ENCODE measurements around the gene ETV5.

DNA sequence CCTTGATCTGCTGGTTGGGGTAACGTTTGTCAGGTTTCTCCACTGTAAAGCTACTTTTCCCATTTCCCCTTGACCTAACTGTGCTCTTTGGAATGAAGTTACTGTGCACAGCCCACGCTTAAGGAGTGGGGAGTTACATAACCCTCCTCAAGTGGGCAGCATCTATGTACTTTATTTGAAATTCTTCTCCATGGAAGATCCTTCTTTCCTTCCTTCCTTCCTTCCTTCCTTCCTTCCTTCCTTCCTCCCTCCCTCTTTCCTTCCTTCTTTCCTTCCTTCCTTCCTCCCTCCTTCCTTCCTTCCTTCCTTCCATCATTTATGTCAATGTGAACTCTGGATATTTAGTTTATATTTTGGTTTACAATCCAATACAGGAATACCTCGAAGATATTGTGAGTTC is 94.0 kb downstream of the ETV5 start:
- TF ChIP-seq CTCF (IDR thresholded peaks at IDR 0.05) (no peak), POLR2A (IDR thresholded peaks at IDR 0.05) (no peak)

All from esophagus squamous epithelium (tissue), 4 donors.